Non-pigmented ciliary epithelial cell (primary cell): ENCODE measurements around the gene OR52H1.
"Not testable (repeated sequence)": the region's sequence is repeated elsewhere in the genome, so short reads cannot be mapped to it uniquely, and the experiment has no call there.

Source experiments
- DNase-seq: peaks from one replicate; pipeline ENCODE4 v3.0.0-alpha.2; 2010; ENCODE audit warnings: low read depth

Gene OR52H1

GRCh38 chr11:5548440-5548839 is at the start of gene OR52H1:
Gene OR52H1, minus strand, starts transcription at chr11:5548540. Its CDS starts 3,035 bp downstream, at chr11:5545505.
- no peak for DNase-seq

GRCh38 chr11:5597953-5598352 is 49.6 kb upstream of the OR52H1 start:
- DNase-seq: no peak

DNA sequence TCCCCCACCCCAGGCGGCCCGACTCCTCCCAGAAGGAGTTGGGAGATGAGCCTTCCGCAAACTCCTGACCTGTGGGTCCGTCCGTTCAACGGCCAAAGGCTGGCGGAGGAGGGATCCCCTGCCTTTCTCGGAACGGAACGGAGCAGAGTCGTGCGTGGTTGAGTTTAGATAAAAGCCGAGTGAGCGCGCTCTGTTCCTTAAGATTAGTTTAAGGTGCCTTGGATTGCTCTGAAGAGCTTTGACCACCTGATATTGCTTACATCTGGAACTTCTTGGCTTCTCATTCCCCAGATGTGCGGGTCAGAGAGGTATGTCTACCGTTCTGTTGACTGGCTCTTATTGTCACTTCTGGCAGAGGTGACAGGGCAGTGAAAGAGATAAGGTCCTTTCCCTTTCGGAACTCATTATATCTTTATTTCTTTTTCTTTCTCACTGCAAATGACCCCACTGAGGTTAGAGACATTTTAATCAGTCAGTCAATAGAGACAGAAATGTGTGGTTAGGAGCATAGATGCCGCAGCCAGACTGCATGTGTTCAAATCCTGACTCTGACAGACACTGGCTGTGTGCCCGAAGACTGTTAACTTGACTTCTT is 48.4 kb upstream of the OR52H1 start, which contains the start of gene TRIM6:
Gene TRIM6, plus strand, starts transcription at position 31 of the 595 bp plus-strand sequence. Its CDS starts 261 bp downstream, at position 292.
- DNase-seq: no peak

GRCh38 chr11:5593146-5593545 is 44.8 kb upstream of the OR52H1 start:
- DNase-seq: no peak

GRCh38 chr11:5592615-5593014 is 44.3 kb upstream of the OR52H1 start:
- no peak for DNase-seq

- DNase-seq: no peak
Measured at GRCh38 chr11:5591613-5592012, 43.3 kb upstream of the OR52H1 start.

DNA sequence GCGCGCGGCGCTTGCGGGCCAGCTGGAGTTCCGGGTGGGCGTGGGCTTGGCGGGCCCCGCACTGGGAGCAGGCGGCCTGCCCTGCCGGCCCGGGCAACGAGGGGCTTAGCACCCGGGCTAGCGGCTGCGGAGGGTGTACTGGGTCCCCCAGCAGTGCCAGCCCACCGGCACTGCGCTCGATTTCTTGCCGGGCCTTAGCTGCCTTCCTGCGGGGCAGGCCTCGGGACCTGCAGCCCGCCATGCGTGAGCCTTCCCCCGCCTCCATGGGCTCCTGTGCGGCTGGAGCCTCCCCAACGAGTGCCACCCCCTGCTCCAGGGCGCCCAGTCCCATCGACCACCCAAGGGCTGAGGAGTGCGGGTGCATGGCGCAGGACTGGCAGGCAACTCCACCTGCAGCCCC is 41.6 kb upstream of the OR52H1 start:
- DNase-seq: not testable (repeated sequence)

DNA sequence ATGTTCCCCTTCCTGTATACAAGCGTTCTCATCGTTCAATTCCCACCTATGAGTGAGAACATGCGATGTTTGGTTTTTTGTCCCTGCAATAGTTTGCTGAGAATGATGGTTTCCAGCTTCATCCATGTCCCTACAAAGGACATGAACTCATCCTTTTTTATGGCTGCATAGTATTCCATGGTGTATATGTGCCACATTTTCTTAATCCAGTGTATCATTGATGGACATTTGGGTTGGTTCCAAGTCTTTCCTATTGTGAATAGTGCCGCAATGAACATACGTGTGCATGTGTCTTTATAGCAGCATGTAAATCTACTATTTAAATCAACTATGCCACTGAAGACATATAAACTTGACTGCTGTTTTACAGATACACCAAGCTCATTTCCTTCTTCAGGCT is 36.1 kb upstream of the OR52H1 start:
- DNase-seq: not testable (repeated sequence)

- DNase-seq: no peak
Measured at GRCh38 chr11:5581014-5581413, 32.7 kb upstream of the OR52H1 start.

DNA sequence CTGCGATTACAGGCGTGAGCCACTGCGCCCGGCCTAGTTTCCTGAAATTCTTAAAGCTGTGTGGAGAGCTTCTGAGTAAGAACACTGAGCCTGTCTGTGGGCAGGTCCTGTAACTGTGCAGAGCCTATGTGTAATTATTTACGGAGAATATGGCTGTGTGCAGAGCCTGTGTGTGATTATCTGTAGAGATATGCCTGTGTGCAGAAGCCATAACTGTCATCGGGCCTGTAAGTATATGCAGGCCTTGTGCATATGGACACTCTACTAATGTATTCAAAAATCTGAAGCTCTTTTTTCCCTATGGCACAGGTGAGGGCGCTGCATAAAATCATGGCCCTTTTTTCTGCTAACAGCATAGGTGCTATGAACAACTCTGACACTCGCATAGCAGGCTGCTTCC is 32.2 kb upstream of the OR52H1 start, which contains the start of gene OR52B6:
Gene OR52B6, plus strand, starts transcription at position 301 of the 400 bp plus-strand sequence. Its CDS starts 0 bp downstream, at position 301.
- no peak for DNase-seq

DNA sequence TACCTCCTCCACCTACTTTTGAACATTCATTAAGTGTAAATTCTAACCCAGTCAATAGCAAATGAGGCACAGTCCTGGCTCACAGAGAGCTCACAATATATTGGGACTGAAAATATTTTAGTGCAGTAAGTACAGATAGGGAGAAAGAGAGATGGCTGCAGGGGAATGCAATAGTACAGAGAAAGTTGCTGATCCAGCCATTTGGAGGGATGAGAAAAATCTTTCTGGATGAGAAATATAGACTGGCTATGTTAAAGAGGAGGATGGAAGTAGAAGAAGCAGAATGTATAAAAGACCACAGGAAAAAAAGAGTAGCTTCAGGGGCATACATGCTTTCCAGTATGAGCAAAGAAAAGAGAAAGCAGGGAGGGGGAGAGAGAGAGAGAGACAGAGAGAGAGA is 28.8 kb upstream of the OR52H1 start:
- no peak for DNase-seq

DNA sequence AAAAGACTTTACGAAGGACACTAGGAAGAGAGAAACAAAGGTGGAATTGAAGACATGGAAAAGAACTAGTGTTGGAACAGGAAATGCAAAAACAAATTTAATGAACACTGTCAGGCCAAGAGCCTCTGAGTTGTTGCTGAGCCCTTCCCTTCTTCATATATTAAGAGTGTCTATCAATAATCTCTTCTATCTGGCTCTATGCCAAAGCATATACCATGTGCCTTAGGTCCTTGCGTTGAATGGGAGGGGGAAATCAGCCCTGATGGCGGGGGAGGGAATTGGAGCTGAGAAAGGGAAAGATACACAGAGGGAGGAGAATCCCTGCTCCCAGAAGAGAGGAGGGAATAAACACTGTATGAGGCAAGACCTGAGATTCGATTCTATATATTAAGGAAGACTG is 26.8 kb upstream of the OR52H1 start:
- no peak for DNase-seq

DNA sequence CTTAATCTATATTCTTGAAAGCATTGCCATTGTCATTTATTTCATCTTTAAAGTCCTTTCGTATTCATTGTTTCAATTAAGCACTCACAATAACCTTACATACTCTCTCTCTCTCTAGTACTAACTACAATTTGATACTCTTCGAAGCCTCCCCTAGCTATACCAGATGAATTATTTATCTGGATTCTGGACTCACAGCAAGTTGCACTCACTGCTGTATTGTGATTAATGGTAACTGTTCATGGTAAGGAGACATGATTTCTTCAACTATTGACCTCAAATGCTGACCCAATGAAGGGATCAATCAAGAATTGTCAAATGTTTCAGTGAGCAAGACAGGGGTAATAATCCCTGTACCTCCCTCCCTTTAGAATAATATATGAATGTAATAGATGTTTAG is 26.3 kb upstream of the OR52H1 start:
- DNase-seq: no peak

DNA sequence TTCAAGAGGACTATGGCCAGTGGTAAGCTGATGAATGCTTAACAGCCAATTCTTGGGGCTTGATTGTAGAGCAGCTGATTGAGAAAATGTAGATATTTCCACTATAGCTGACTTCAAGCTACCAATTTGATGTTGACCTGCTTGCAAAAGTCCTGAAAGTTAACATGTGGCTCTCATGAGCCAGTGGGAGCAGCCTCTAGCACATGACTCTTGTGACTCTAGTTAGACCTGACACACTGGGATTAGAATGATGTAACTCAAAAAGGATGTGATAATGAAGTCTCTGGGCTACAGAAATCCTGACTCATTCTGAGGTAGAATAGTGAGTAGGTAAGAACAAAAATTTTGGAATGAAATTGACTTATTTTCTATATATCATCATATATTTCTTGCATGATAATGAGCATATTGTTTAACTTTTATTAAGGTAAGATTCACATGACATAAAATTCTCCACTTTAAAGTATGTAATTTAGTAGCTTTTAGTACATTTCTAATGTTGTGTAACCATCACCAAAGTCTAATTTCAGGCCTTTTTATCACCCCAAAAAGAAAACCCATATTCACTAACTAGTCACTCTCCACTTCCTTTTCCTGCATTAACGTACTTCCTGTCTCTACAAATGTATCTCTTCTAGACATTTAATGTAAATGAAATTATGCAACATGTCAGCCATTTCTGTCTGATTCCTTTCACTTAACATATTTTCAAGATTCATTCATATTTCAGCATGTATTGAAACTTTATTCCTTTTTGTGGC is 16.1 kb upstream of the OR52H1 start:
- DNase-seq: no peak

DNA sequence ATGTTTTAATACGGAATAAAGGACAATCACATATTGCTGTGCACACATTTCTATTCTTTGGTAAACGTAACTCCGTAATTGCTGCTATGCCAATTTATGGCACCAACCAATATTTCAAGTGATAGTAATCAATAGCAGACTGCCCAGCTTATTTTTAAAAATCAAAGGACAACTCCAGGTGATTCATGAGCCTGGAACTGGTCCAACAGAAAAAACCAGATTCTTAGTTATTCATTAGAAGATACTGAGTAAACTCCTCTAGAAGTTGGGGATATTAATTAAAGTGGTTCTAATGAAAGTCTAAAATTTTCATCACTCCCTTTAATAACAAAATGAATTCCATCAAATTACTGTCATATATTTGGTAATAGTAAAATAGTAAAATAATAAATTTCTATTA is 9.4 kb upstream of the OR52H1 start:
- no peak for DNase-seq

- DNase-seq: no peak
Measured at GRCh38 chr11:5556596-5557188, 8.4 kb upstream of the OR52H1 start.

DNA sequence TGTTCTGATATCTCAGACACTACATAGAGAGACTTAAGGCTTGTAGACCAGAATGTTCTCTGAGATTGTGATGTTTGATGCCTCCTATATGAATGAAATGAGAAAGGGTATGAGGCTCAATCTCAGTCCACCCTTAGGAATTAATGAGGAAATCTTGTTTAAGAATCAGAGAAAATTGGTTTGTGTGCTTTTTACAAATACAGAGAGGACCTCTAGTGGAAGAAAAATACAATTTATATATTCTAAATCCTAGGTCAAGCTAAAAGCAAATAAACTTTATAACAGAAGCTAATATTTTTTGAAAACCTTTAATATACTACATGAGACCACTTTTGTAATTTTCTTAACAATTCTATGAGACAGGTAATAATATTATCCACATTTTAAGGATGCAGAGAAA is 5.0 kb upstream of the OR52H1 start:
- DNase-seq: no peak

- peak; percentile 83 for DNase-seq
Measured at GRCh38 chr11:5550440-5551095, 2.2 kb upstream of the OR52H1 start.

DNA sequence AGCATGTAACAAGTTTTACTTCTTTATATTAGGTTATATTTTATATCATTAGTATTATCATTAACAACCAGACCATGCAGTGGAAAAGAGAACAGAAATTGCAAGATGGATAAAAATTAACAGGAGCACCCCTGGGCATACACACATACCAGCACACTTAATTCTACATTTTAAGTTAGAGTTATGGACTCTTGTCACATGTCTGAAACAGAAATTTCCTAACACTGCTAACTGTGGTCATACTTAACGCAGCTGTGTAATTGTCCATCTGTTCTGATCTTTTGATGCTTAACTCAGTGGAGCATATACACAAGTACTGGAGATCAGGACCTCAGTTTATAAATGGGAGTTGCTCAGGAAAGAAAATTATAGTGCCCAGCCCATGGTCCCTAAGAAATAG is 358 bp downstream of the OR52H1 start:
- DNase-seq: no peak

GRCh38 chr11:5546457-5546856 is 1.9 kb downstream of the OR52H1 start:
- no peak for DNase-seq

GRCh38 chr11:5541427-5541826 is 6.9 kb downstream of the OR52H1 start:
- DNase-seq: no peak

GRCh38 chr11:5536482-5536881 is 11.9 kb downstream of the OR52H1 start:
- no peak for DNase-seq

GRCh38 chr11:5534046-5534445 is 14.3 kb downstream of the OR52H1 start:
- DNase-seq: no peak
